Uterus (tissue), 4 donors: ENCODE results near the gene RNF141. TPM values are rescaled to one million over a fixed set of nuclear protein-coding genes. Genes with fewer than 3 reads are reported as not detected.

ENCODE experiments used
- DNase-seq, 2 donors: peaks; one replicate each; pipeline ENCODE4 v3.0.0-alpha.2; 2019 to 2020
- H3K27ac ChIP-seq, 2 donors: fragments of 200-600 bp; sonication (generic); 1 replicate in 1 of 2; 2 replicates in 1 of 2; pipeline ENCODE4 v1.5.1; 2016 to 2018
- H3K27me3 ChIP-seq, 2 donors: fragments of 200-600 bp; sonication (generic); one replicate each; pipeline ENCODE4 v1.5.1; 2018 to 2019; ENCODE audit warnings: control low read depth in 1 of 2
- H3K36me3 ChIP-seq, 2 donors: fragments of 200-600 bp; sonication (generic); one replicate each; pipeline ENCODE4 v1.5.1; 2019; ENCODE audit warnings: control low read depth in 1 of 2
- H3K4me1 ChIP-seq, 2 donors: fragments of 200-600 bp; sonication (generic); one replicate each; pipeline ENCODE4 v1.5.1; 2018 to 2019; ENCODE audit warnings: control low read depth in 1 of 2
- H3K4me3 ChIP-seq, 2 donors: fragments of 200-600 bp; sonication (generic); 1 replicate in 1 of 2; 2 replicates in 1 of 2; pipeline ENCODE4 v1.5.1; 2018 to 2019; ENCODE audit warnings: mild to moderate bottlenecking in 1 of 2
- H3K9me3 ChIP-seq, 2 donors: fragments of 200-600 bp; sonication (generic); one replicate each; pipeline ENCODE4 v1.5.1; 2019; ENCODE audit warnings: control low read depth in 1 of 2
- POLR2A ChIP-seq, 2 donors: fragments of 450-650 bp; IDR thresholded peaks; one replicate each; pipeline ENCODE4 v1.6.1; 2016; ENCODE audit warnings: antibody characterized with exemption in 2 of 2, mild to moderate bottlenecking in 1 of 2, moderate library complexity in 1 of 2
- intact Hi-C: fragments of 100-400 bp; cut with DNase I; formaldehyde crosslinking; loops from one replicate; pipeline ENCODE4 v1.15.1; 2023; ENCODE audit warnings: low total_unique reads
- total RNA-seq, 4 donors: library from RNA; depleted of rRNA in 3 of 4; stranded (reverse); fragments of >200 nt in 3 of 4; gene quantifications; one replicate each; pipeline versions ENCODE4 v1.1.0 to v1.2.4, GENCODE V29; 2014 to 2023
- TF ChIP-seq, protein P1 (sequence below), 4 experiments: fragments of 200-600 bp in 2 of 4; fragments of 450-650 bp in 2 of 4; sonication (generic) in 2 of 4; IDR thresholded peaks; one replicate each; pipeline ENCODE4 v1.5.1; 2016 to 2019; ENCODE audit warnings: antibody characterized with exemption in 4 of 4, mild to moderate bottlenecking in 2 of 4, moderate library complexity in 1 of 4
- donor health status: DM: yes; HTN: yes; CAD: no.

Gene RNF141
- total RNA-seq, 4 donors from 2014 or later, result 19.7 to 49.7 (median 25.2) TPM

DNA sequence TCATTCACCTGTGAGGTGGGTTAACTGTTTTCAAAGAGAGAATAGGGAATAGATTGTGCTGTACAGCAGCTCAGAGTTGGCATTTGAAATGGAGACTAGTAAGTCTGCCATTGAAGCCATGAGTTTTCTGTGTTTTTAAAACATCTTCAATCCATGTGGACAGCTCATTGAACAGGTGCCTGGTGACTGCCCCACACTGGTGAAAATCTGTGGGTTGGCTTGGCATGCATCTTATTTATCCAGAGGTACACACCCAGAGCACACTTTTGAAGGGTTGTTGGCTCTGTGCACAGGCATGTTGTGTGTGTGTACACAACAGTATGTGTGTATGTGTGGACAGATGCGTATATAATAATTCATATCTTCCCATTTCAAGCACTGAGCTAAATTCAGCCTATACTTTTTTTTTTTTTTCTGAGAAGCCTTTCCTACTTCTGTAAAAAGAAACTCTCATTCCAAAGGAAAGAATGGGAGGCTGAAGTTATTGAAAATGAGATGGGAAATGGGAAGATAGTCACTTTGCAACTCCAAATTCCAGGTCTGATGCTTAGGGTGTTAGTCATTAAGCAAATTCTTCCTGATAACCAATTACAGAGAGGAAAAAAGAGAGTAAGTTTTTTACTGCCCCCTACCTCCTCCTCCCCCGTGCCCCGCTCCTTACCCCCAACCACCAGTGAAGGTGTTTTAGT lies 34.5 kb upstream of the RNF141 start:
- intact Hi-C loops, result no loop called here
- H3K4me3 ChIP-seq, result no peak overlapping the region

DNA sequence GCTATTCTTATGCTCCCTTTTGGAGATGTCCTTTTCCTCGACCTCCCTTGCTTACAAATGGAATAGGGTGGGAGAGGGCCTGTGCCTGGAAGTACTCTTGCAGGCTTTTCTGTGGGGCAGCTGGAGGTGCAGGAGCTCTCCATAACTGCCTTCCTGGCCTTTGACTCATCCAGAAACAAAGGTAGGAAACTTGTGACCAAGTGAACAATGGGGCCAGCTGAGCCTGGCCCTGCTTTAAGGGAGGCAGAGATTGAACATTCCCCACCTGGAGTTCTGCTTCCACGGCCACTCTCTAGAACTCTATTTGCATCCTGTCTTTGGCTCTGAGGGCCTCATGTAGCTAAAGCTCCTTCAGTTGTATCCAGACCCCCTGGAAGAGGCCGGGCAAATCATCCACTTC lies 32.6 kb upstream of the RNF141 start:
- no peak for TF ChIP-seq POLR2A (IDR thresholded peaks at IDR 0.05)
- TF ChIP-seq, protein P1, sequence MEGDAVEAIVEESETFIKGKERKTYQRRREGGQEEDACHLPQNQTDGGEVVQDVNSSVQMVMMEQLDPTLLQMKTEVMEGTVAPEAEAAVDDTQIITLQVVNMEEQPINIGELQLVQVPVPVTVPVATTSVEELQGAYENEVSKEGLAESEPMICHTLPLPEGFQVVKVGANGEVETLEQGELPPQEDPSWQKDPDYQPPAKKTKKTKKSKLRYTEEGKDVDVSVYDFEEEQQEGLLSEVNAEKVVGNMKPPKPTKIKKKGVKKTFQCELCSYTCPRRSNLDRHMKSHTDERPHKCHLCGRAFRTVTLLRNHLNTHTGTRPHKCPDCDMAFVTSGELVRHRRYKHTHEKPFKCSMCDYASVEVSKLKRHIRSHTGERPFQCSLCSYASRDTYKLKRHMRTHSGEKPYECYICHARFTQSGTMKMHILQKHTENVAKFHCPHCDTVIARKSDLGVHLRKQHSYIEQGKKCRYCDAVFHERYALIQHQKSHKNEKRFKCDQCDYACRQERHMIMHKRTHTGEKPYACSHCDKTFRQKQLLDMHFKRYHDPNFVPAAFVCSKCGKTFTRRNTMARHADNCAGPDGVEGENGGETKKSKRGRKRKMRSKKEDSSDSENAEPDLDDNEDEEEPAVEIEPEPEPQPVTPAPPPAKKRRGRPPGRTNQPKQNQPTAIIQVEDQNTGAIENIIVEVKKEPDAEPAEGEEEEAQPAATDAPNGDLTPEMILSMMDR (IDR thresholded peaks at IDR 0.05), result no peak
- Histone ChIP-seq H3K9me3 (no peaks in the 10 kb centered on the region), H3K4me1 (no peaks in the 10 kb centered on the region), H3K4me3 (no peak overlapping the region), H3K36me3 (no peaks in the 10 kb centered on the region), H3K27me3 (no peaks in the 10 kb centered on the region), H3K27ac (no peak overlapping the region)
- DNase-seq, result no peak
- intact Hi-C loops, result no loop called here

More for the DNA sequence above, 34.5 kb upstream of the RNF141 start:
- DNase-seq, result no peak
- no peaks in the 10 kb centered on the region for H3K4me1 ChIP-seq
- no peaks in the 10 kb centered on the region for H3K9me3 ChIP-seq
- H3K27ac ChIP-seq, result no peak overlapping the region
- TF ChIP-seq, protein P1 (IDR thresholded peaks at IDR 0.05), result no peak
- no peak for TF ChIP-seq POLR2A (IDR thresholded peaks at IDR 0.05)
- no peaks in the 10 kb centered on the region for H3K36me3 ChIP-seq
- no peaks in the 10 kb centered on the region for H3K27me3 ChIP-seq

DNA sequence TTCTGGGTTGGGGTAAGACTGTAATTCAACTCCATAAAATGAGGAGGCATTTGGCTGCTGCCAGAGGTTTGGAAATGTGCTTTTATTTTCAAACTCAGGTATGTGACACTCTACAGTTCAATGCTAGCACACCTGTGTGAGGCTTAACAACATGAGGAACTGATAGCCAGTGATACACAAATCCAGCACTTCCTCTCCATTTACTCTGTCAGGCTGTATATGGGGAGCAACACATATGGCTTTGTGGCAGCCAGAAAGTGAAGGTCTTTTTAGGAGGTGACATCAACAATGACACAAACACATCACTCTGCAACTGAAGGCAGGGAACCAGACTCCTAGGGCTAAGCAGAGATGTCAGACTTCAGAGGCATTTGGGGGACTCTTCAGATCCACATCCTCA lies 32.0 kb upstream of the RNF141 start:
- no peaks in the 10 kb centered on the region for H3K36me3 ChIP-seq
- no peak overlapping the region for H3K27ac ChIP-seq
- H3K27me3 ChIP-seq, result no peaks in the 10 kb centered on the region
- H3K9me3 ChIP-seq, result no peaks in the 10 kb centered on the region
- no peak overlapping the region for H3K4me3 ChIP-seq
- no peak for DNase-seq
- intact Hi-C loops, result no loop called here
- TF ChIP-seq, protein P1 (IDR thresholded peaks at IDR 0.05), result no peak
- no peak for TF ChIP-seq POLR2A (IDR thresholded peaks at IDR 0.05)
- H3K4me1 ChIP-seq, result no peaks in the 10 kb centered on the region

DNA sequence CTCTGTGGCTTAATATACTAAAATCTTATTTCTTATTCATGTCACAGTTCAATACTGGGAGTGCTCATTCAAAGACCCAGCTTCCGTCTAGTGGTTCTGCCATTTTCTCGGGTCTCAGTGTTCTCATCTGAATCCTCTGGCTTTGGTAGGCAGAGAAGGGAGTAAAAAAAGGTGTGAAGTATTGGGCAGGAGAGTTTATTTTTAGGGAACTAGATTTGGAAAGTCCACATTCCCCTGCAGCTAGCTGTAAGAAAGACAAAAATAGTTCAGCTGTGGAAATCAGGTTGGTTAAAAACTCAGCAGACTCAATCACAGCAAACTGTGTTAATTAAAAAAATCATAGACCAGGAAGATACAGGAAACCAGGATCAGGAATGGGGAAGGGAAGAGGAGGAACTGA lies 31.5 kb upstream of the RNF141 start:
- Histone ChIP-seq H3K27me3 (no peaks in the 10 kb centered on the region), H3K36me3 (no peaks in the 10 kb centered on the region), H3K27ac (no peak overlapping the region), H3K9me3 (no peaks in the 10 kb centered on the region), H3K4me3 (no peak overlapping the region), H3K4me1 (no peaks in the 10 kb centered on the region)
- intact Hi-C loops, result no loop called here
- DNase-seq, result no peak
- TF ChIP-seq, protein P1 (IDR thresholded peaks at IDR 0.05), result no peak
- no peak for TF ChIP-seq POLR2A (IDR thresholded peaks at IDR 0.05)

DNA sequence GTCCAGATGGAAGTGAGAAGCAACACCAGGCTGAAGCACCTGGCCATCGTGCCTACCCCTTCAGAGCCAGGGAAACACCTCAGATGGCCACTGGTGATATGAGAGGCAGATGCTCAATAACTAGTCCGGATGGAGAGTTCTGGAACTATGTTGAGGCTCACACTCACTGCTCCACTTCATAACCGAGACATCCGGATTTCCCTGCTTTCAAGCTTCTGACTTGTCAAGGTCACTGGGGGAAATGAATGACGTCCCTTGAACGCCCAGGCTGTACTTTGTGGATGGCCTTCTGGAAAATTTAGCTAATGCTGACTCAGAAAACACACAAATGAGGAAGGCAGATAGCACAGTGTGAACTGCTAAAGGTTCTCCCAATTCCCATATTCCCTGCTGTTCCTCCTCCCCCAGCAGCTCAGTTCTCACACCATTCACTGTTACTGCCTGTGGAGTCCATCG lies 27.5 kb upstream of the RNF141 start, which contains the start of gene LYVE1:
Gene LYVE1, minus strand, starts transcription at position 180 of the 456 bp plus-strand sequence. Its CDS starts 133 bp downstream, at position 47.
- TF ChIP-seq POLR2A (IDR thresholded peaks at IDR 0.05), result no peak
- TF ChIP-seq, protein P1 (IDR thresholded peaks at IDR 0.05), result no peak

More for the DNA sequence above, 27.5 kb upstream of the RNF141 start, which contains the start of gene LYVE1:
- Histone ChIP-seq H3K27ac (peak within 1 kb of the TSS in 1 of 2 donors; percentile 37), H3K4me3 (no peak within 1 kb of the TSS), H3K4me1 (no peaks in the 10 kb centered on the region), H3K9me3 (no peaks in the 10 kb centered on the region), H3K36me3 (no peaks in the 10 kb centered on the region), H3K27me3 (no peaks in the 10 kb centered on the region)
- DNase-seq, result no peak
- intact Hi-C loops, result no loop called here
